Activated gamma-delta T cell treated with anti-CD3 and anti-CD28 coated beads, Interleukin-2, amount 50 U/mL, for 16 hours (primary cell): ENCODE data around the gene DLX5.

Experiments used
- DNase-seq: peaks from one replicate; pipeline ENCODE4 v3.0.0-alpha.2; 2020; ENCODE audit warnings: low read depth

DLX5 gene

DNA sequence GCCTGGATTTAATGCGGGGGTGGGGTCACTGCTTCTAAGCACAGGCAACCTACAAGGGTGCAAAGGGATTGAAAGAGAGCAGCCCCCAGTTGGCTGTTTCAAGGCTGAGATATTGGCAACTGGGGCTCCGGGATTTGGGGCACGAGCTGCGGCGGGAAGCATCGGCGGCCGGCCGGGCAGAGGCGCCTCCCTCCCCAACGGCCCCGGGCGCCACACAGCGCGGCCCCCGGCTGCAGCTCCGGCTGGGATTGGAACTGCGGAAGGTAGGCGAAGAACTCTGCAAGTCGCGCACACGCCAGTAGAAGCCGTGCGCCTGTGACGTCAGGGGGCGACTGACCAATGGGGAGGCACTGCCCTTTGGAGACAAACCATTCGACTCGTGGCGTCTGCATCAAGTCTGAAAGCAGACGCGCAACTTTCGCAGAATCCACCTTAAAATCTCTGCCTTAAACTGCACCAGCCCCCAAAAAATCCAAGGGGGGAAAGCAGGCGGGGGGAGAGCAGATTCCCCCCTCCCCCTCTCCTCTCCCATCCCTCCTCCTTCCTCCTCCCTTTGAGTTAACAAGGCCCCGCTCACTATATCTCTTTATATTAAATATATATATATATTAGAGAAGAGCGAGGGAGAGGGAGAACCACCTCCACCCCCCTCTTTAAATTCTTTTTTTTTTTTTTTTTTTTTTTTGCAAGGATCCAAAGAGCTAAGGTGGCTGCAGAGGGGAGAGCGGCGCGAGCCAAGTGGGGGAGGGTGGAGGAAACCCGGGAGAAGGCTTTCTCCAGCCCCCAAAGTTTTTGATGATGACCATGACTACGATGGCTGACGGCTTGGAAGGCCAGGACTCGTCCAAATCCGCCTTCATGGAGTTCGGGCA, 19.2 kb downstream of the DLX5 start, which contains the start of gene DLX6:
DLX6 (plus strand) TSS at position 371 of the 872 bp plus-strand sequence; CDS start at position 796, 425 bp downstream.
- no peak for DNase-seq

DNA sequence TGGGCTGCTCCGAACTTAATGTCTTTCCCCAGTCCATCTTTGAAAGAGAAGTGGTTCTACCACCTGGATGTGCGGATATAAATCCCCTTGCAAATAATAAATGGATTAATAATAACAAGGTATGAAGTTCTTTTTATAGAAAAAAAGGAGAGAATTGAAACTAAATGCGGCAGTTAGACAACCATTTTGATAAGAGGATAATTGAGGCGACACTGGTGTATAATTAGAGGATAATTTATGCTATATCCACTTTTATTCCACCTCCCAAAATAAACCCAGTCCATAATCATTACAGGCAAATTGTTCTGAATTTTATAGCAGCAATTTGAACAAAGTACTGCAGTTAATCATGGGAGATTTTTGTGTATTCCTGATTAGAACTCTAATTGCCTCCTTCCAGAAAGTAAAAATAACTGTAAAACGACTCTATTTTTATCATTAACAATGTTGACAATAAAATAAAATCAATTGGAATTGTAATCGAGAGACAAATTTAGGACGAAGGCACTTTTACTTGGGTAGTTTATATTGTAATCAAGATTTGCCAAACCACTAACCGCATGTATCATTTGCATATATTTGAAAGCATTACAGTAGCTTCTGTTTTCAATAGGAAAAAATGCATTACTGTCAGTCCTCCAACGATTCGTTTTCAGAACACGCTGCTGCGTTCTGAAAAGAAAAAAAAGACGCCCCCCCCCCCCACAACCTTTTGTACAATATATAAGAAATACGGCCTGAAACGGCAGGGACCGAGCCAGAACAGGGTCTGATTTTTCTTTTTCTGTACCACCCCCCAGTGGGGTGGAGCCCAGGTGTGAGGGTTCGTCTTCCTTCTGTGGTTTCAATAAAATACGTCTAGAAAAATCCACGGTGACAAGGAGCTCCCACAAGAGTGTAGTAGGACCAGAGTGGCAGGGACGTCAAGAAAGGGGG, 20.1 kb downstream of the DLX5 start:
- DNase-seq, result no peak

DNA sequence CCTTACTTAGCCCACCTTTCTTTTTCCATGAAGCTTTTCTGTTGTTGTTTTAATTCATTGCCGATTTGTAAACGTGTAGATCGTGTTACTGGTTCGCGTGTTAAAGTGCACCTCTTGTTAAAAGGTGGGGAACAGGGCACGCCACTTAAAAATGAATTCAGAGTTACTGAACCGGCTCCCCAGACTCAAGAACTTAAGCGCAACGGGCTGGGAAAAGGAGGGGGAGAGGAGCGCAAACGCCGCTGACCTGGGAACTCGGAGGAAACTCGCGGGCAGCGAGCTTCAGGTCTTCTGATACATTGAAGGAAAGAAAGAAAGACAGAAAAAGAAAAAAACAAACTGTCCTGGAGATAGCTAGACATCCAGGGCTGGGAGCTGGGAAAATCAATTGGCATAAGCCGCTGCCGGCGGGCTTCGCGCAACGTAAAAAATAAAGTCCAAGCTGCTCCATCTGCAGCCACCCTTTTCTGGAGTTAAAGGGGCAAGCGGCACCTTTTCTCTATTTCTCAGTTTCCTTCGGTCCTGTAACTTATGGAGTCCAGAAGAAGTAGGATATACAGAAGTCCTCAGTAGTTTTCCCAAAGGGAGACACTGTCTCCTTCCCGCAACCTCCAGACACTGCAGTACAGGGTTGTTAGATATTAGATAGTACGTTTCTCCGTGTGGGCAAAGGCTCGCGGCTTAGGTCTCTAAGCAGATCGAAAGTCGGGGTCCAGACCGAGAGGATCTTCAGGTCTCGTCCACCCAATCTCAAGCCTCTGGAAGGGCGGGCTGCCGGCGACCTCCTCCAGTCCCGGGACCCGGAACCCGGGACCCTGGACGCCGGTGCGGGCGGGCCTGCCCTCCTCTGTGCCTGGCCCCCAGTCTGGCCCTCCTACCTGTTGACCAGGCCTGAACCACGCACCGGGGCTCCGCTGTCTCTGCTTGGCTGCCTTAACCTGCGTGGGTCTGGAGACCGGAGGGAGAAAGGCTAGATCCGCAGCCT, 21.1 kb downstream of the DLX5 start:
- no peak for DNase-seq

DNA sequence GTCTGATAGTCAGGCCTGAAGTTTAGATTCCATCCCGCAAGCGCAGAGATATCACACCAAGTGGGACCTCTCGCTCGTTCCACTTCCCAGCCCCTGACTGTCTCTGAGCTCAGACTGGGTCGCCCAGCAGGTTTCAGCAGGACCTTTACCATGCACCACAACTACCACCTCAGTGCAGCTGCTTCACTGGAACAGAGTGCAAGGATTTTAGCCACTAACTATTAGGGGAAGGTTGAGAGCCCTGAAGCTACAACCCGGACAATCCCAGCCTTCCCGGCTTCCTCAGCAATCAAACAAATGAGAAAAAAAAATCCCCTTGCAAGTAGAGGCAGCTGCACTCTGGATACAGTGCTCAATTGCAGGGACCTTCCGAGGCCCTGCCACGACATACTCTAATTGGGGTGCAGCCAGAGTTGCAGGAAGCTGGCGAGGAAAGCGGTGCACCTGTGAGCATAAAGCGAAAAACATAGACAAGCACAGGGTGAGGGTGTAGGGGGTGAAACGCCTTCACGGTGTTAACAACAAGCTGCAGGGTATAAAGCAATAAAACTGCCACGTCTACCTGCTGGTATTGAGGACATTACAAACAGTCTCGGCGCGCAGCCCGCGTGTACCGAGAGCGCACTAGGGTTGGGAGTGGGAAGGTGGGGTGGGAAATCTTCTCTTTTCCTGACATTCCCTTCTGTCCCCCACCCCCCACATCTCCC, 21.9 kb downstream of the DLX5 start:
- DNase-seq, result no peak

DNA sequence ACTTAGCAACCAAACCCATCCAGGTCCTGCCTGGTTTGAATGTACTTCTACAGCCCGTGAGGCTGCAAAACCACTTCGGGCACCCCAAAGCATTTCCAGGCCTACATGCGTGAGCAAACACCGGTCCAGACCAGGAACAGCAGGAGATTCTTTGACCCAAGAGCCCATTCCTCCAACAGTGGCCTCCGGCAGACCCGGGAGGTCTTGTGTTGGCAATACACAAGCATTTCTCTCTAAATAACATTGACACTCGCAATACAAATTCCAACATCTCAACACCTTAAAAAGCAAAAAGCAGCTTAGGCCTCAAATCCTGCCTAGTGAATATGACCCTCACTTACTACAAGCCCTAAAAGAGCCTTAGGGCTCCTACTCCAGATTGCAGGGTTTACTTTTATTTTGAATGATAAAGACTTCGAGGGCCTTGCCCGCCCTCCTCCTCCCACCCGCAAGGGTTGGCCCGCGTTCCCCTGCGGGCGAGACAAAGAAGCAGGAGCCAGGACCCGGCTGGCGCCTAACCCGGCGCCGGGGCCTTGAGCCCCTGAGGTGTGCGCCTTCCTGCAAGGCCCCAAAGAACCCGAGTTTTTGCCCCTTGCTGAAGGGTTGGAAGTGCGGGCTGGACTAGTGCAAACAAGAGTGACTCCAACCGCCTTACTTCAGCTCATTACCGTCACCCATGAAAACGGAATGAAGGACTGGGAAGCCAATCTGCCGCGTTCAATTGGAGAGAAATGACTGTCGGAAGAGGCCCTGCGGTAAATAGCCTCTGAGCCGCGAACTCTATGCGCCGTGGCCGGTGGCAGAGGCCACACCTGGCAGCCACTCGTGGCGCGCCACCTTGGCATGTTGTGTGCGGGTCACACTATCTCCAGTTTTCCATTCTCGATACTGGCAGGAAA, 22.7 kb downstream of the DLX5 start:
- DNase-seq, result no peak

DNA sequence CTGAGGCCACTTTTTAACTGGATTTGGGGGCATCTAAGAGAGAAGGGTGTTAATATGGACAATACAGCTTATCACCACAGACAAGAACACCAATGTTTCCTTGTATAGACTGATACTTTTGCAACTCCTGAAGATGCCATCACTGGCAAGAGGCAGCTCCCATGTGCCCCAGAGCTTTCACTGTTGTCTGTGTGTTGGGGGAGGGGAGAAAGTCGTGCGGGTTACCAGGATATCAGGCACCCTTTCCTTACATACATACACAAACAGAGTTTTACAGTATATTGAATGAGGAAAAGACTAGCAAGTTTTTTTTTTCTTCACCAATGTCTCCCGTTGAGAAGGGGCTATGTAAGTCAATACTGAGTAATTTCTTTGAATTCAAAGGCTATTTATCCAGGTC, 23.4 kb downstream of the DLX5 start:
- DNase-seq, result no peak

GRCh38 chr7:96998744-96999143, 25.9 kb downstream of the DLX5 start:
- no peak for DNase-seq

DNA sequence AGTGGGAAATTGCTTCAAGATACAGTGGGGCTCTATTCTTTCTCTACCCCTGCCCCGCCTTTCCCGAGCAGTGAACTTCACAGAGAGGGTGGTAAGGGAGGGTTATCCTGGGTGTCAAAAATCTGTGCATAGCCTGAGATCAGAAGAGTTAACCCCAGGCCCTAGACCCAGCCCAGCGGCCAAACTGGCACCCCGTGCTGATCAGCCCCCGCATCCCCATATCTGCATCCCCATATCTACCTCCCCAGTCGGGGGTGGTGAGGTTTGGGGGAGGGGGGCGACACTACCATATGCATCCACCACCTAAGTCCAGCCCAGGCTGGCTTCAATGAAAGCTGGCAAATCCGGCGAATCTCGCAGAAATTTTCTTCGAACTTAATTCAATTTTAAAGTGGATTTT, 26.3 kb downstream of the DLX5 start:
- no peak for DNase-seq

DNA sequence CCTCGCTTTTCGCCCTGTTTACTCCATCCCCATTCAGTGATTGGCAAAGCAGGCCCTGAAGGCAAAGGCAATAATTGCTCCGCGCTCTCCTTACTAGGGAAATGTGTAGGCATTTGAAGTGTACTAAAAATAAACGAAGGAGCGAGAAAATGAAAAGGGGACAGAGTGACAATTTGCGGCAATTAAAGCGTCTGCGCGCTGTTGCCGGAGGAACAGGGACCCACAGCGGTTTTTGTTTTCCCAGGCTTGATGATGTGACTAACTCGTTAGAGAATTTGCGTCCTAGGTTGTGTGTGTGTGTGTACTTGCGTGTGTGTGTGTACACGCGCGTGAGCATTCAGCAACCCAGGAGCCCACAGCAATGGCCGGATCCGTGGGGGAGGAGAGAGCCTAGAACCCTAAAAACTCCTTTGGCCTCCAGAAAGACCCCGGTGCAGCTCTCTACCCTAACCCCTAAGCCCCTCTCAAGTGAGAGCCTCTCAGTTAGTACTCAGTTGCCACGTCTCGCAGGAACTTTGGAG, 27.1 kb downstream of the DLX5 start:
- DNase-seq, result no peak

DNA sequence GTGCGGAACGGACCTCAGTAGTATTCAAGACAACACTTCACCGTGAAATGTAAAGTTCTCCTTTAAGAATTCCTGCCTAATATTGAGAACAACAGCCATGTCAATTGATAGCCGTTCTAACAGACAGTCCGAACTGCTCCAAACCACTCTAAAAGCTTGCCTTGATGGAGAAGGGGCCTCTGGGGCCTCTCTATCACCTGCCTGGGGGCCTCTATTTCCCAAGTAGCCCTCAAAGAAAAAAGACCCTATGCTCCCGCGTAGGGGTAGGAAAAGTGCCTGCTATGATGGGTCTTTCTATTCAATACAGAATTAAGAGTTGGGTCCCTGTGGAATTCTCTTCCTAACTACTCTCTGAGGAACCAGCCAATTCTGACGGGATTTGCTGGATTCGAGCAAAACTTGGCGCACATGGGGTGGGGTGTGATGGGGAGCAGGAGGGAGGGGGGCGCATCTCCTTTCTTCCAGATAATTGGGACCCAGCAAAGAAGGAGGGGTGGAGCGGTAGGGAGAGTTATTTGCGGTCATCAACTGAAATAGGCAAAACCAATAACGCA, 27.6 kb downstream of the DLX5 start:
- no peak for DNase-seq

DNA sequence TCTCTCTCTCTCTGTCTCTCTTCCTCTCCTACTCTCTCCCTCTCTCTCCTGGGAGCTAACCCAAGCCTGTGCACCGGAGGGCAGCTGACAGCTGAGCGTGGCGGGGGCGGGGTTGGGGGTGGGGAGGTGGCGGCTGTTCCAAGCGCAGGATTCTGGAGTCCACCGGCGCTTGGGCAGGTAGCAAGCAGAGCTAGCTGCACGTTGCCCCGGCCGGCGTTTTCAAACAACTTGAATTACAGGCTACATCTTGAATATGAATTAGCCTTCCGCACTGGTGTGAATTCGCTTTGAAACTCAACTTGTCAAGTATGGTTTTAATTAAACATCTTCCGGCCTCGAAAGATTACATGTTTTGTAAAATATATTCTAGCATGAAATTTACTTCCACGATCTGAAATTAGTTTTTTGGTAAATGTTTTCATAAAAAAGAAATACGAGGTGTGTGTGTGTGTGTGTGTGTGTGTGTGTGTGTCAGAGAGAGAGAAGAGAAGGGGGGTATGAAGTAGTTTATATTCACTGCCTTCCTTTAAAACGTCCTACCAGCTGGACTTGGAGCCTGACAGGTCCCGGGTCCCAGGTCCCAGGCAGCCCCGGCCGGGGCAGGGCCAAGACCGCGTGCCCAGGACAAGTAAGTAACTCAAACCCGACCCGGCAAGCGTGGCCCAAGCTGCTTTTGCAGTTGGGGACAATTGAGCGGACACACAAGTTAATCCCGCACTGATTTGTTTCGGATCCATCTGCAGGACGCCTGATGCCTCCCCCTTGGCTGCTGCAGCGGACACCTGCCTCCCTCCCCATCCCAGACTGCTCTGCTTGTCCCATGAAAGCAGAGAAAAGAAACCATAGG, 28.3 kb downstream of the DLX5 start:
- no peak for DNase-seq

- DNase-seq, result no peak
These were observed 29.1 kb downstream of the DLX5 start for GRCh38 chr7:96995406-96996110.

DNA sequence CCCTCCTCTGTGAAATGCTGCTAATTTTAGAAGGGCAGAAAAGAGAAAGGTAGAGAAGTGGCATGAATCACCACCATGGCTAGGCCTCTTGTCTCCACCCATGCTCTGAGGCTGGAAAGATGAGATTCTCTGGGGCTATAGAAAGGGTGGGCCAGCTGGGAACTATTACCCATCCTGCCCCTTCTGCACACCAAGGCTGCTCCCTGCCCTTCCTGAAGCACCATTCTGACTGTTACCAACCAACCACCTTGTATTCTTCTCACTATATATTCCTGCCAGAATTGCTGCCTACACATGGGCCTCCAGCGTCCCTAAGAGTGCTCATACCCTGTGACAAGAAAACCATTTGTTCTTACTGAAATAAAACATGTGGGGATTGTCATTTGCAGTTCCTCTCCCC, 30.7 kb downstream of the DLX5 start:
- no peak for DNase-seq

DNA sequence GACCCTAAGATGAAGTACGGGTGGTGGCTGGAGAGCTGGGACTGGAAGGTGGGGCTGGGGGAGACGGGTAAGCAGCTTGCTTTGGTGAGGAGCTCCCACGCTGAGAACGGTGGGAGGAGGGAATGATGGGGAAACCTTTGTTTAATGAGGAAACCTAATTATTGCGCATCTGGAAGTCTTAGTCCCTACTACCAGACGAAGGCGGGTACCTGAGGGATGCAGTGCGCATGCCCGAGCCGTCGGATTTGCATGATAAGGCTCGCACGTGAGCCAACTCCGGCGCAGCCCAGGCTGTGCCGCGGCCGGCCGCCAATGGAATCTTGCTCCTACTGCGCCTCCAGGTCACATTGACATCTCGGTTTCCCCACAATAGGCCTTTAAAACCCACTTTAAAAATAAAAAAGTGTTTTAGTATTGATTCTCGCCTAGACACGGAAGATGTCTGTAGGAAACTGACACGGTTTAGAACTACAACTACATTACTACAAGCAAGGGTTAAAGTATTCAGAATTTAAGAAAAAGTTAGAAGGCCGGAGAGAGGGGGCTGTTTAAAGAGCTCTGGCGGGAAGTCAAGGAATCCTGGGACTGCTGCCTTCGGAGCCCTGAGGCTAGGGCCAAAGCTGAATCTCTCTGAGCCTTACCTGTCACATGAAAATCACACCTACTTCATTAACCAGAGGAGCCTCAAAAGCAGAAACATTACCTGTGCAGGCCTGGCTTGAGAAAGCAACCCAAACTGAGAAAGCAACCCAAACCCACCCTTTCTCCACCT, 31.4 kb downstream of the DLX5 start:
- DNase-seq, result no peak

DNA sequence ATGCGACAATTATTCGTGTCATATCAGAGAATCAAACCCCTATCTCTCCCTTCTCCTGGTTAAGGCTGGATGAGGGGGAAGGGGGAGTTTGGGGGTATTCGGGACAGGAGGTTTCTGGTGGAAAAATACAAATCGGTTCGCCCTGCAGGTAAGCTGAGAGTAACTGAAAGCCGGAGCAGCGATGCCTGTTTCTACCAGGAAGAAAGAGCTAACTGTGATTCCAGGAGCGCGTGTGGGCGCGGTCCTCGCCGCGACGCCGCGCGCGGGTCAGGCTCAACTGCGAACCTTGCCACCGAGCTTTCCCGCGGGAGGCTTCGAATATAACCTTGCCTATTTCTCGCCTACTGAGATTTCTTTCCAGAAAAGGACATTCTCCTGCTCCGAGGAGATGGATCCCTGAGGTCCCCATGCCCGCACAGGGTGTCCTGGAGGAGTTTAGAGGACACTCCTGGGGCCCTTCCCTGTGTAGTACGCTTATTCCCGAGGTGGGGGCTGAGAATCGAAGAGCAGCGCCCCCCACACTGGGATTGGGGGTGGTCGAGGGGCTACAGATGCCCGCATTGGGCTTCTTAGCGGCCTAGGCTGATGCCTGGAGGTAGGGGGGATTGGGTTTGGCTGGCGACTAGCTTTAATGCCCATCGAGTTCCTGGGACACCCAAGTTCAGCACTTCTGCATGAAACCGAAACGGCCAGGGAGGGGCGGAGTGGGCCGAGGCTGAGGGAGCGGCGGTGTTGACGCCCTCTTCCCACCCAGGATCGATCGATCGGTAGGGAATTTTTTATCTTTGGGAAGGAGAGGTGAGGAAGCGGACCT, 32.2 kb downstream of the DLX5 start:
- DNase-seq, result no peak

DNA sequence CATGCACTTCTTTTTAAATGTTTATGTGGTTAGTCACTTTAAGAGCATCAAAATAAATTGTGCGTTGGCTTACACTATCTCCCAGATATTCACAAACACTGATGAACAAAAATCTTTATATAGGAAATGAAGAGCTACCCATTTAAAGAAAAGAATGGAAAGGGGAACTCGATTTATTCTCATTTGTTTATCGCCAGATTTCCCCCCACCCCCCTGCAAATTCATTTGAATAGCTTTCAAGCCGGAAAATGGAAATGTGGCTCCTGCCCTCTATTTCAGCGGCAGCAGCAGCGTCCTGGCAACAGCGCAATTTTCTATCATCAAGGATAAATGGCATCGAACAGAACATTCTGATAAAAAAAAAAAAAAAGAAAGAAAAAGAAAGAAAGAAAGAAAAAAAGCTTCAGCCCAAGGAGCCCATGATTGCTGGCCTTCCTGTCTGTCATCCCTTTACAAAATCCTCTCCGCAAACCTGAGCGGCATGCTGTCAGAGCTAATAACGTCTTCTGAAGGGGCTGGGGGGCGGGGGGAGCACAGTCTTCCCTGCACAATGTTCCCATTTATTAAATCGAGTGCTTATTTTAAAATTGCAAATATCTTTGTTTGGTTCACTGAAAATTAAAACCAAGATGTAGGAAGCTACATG, 33.0 kb downstream of the DLX5 start:
- no peak for DNase-seq
